Glomerular visceral epithelial cell (primary cell): Measurements from ENCODE around the gene CXCL16.

Experiments
- DNase-seq: peaks from one replicate; pipeline ENCODE4 v3.0.0-alpha.2; 2016; ENCODE audit errors: extremely low spot score

Gene CXCL16

DNA sequence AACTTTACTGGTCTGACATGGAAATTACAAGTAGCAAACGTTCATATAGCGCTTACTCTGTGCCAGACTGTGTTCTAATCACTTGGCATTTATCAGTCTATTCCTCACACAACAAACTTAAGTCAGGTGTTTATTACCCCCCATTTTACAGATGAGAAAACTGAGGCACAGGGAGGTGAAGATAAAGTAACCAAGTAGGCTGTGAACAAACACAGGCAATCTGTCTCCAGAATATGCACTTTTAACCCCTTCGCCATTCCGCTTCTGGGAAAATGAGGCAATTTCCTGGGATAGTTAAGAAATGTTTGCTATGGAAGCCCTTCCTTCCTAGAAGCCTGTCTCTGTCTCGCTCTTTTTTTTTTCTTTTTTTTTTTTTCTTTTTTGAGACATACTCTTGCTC, 12.2 kb upstream of the CXCL16 start:
- no peak for DNase-seq

- DNase-seq, result no peak
These were observed 10.9 kb upstream of the CXCL16 start for GRCh38 chr17:4750606-4751005.

DNA sequence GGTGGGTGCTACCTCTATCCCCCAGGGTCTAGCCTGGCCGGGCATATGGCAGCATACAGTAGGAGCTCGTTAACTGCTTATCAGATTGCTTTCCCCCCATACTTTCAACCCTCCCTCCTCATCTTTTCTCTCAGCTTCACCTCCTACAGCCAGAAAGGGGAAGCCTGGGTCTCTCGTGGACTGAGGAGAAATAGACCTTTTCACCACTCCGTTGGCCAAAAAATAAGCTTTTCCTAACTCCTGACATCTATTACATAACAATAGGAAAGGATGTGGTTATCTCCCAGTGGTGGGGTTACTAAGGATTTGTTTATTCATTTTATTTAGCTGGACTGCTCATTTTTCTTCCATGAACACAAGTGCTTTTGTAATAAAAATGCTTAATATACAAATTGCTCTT, 9.0 kb upstream of the CXCL16 start:
- DNase-seq, result no peak

- no peak for DNase-seq
These were observed 8.1 kb upstream of the CXCL16 start for GRCh38 chr17:4747847-4748246.

DNA sequence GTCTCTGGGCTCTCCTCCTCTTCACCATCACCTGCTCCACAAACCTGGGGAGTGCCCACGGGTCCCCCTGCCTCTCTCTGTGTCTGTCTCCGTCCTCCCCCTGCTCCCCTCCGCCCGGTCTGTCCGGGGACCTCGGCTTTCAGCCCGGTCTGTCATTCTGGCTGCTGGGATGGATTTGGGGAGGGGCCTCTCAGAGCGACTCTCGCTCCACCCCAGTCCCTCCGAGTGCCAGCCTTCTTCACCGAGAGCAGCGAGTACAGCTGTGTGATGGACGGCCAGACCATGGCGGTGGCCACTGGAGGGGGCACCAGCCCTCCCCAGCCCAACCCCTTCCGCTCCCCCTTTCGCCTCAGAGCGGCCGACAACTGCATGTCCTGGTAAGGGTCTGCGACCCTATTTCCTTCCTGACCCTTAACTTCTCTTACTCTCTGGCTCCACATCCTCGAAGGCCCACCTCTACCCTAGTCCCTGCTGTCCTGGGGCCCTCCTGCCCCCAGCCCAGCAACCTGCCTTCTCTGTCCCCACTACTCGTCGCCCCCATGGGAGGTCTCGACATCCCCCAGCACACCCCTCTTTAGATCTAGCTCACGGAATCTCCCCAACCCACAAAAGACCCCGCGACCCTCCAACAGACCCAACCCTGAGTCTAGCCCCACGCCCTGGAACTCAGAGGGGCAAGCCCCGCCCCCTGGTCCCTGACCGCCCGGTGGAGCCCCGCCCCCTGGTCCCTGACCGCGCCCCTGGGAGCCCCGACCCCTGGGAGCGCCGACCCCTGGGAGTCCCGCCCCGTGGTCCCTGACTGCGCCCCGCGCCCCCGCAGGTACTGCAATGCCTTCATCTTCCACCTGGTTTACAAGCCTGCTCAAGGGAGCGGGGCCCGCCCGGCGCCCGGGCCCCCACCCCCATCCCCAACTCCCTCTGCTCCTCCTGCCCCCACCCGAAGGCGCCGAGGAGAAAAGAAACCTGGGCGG, 5.6 kb upstream of the CXCL16 start:
- DNase-seq, result no peak

- DNase-seq, result no peak
These were observed 4.2 kb upstream of the CXCL16 start for GRCh38 chr17:4743898-4744297.

- no peak for DNase-seq
These were observed 3.5 kb upstream of the CXCL16 start for GRCh38 chr17:4743216-4743615.

DNA sequence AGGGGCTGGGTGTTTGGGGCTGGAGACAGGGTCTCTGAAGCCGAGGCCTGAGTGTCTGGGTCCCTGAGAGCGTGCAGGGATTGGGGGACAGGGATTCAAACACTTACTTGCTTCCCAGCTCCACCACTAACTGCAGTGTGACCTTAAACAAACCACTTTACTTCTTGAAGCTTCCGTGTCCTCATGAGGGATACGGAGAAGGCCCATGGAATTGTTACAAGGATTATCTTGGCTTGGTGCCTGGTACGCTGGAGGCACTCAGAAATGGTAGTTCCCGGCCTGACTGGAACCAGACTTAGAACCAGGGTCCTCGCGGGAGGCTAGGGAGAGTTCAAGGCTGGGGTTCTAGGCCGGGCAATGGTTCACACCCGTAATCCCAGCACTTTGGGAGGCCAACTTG, 2.9 kb upstream of the CXCL16 start:
- DNase-seq, result no peak

GRCh38 chr17:4742133-4742532, 2.4 kb upstream of the CXCL16 start:
- no peak for DNase-seq

DNA sequence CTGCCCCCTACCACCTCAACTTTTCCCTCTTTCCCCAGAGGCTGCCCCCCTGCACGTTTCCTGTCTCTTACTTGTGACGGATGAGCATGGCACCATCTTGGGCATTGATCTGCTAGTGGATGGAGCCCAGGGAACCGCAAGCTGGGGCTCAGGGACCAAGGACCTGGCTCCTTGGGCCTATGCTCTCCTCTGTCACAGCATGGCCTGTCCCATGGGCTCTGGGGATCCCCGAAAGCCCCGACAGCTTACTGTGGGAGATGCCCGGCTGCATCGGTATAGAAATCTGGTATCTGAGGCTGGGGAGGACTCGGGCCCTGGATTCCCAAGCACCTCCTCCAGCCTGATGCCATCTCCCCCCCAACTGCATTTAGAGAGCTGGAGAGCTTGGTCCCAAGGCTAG, 1.8 kb upstream of the CXCL16 start:
- DNase-seq, result no peak

DNA sequence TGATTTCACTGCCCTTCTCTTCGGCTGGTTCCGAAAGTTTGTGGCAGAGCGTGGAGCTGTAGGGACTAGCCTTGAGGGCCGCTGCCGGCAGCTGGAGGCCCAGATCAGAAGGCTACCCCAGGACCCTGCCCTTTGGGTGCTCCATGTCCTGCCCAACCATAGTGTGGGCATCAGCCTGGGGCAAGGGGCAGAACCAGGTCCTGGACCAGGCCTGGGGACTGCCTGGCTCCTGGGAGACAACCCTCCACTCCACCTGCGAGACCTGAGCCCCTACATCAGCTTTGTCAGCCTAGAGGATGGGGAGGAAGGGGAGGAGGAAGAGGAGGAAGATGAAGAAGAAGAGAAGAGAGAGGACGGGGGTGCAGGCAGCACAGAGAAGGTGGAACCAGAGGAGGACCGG, 856 bp upstream of the CXCL16 start:
- DNase-seq, result no peak

DNA sequence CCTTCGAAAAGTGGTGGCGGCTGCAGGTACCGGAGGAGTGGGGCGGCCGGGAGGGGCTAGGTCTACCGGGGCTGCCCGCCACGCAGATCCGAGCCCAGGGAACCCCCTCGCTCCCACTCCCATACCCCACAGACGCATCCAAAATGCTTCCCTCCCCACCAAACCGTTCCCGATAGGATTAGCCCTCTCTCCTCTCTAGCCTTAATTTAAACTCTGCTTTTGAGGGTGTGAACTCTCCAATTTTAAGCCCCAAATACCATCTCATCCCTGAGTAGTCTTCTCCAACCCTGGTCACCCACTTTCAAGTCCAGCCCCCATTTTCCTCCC, 260 bp upstream of the CXCL16 start:
- DNase-seq, result no peak

DNA sequence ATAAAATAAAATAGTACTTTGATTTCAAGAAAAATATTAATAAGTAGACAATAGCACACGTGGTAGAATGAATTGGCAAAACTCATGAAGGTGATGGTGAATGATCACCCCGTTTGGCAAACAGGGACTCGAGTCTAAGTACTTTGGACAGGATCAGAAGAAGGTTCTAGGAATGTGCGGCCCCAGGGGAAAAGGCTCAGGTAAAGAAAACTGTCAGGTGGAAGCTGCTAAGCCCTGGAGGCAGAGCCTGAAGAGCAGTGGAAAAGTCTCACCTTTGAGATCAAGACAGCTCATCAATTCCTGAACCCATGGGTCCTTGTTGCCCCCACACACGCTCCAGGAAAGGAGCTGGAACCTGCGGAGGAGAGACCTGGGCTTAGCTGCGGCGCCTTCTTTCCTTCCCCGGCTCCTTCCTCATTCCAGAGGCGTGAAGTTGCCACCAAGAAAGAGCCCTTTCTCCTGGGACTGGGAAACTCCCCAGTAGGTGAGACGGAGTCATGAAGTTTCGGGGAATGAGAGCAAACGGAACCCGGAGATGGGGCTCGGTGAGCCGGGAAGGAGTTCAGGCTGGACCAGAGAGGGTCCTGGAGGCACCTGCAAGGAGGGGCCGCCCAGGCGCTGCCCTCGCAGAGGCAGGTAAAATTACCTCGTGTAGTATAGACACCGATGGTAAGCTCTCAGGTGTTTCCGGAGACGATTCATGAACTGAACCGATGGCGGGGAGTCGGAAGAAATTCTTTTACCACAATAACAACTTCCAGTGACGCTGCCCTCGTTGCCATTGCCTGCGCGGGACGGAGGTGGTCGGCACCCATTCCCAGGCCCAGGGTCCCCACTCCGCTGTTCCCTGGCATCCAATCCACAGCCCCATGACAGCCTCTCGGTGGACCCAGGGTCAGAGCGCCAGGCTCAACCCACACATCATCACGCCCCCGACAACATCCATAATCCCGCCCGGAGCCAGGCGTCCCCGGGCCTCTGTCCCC, 1.3 kb downstream of the CXCL16 start:
- peak; percentile 38 for DNase-seq

DNA sequence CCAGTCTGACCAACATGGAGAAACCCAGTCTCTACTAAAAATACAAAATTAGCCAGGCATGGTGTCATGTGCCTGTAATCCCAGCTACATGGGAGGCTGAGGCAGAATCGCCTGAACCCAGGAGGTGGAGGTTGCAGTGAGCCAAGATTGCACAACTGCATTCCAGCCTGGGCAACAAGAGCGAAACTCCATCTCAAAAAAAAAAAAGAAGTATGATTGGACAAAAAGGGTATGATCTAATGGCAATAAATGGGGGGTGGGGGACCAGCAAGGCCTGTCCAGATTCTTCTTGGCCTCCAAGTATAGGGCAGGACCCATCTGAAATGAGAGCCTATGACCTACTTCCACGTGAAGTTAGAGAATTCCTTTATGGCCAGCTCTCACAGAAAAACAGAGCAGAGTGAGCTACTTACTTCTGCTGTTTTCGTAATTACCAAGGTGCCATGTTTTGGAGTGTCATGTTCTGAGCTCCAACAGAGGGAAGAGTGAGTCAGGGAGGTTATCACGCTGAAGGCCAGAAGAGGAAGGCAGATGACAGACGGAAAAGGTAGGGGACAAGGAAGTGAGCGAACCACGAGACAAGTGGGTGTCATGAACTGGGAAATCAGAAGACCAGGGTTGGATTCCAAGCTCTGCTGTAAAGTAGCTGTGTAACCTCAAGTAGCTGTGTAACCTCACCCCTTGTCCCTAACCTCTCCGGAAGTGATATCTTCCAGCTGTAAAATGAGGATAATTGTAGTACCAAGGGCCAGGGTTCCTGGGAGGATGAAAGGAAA, 3.7 kb downstream of the CXCL16 start:
- no peak for DNase-seq

DNA sequence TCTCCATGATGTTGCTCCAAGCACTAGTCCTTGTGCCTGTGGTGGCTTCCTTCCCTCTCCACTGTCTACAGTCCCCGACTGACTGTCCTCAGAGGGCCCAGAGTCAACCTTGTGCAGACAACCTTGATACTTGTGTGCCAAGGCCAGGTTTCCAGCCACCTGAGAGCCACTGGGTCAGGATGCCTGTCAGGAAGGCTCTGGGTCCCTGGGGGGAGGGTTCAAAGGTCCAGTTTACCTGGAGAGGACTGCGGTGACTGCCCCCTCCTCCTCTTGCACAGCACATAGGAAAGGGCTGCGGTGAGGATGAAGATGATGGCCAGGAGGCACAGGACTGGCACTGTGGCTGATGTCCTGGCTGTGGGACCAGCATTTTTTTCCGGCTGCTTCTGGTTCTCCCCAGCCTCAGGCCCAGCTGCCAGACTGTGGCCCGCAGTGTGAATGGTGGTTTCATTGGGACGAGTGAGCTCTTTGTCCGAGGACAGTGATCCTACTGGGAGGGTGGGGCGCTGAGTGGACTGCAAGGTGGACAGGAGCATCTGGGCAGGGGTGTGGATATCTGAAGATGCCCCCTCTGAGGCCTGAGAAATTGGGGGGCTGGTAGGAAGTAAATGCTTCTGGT, 4.8 kb downstream of the CXCL16 start:
- no peak for DNase-seq

GRCh38 chr17:4733073-4733531, 6.6 kb downstream of the CXCL16 start:
- DNase-seq, result no peak

DNA sequence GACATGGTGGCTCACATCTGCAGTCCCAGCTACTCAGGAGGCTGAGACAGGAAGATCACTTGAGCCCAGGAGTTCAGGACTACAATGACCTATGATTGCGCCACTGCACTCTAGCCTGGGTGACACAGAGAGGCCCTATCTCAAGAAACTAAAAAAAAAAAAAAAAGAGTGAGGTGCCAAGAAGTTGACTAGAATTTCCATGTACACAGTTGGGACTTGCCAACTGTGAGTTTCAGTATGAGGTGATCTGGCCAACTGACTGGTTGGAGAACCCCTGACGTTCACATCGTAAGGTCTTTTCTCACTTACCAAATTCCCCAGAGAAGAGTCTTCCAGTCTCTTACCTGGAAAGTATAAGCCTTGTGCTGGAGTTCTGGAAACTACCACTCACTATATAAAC, 11.6 kb downstream of the CXCL16 start:
- DNase-seq, result no peak

DNA sequence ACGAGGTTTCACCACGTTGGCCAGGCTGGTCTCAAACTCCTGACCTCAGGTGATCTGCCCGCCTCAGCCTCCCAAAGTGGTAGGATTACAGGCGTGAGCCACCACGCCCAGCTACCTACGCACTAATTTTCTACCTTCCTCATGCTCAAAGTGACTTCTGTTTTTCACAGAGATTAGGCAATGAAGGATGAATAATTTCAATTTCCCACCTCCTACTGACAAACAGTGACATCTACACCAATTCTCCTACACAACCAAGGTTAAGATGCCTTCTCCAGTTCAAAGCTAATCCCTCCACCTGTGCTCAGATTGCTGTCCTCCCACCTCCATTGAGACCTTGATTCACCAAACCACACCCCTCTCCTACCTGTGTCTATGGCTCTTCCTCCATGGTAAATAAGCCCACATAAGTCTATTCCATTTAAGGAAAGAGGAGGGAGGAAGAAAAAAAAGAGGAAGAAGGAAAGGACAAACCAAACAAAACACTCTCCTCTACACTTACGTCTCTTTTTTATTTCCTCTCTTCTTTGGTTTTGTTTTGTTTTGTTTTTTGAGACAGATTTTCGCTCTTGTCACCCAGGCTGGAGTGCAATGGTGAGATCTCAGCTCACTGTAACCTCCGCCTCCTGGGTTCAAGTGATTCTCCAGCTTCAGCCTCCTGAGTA, 13.9 kb downstream of the CXCL16 start:
- no peak for DNase-seq

DNA sequence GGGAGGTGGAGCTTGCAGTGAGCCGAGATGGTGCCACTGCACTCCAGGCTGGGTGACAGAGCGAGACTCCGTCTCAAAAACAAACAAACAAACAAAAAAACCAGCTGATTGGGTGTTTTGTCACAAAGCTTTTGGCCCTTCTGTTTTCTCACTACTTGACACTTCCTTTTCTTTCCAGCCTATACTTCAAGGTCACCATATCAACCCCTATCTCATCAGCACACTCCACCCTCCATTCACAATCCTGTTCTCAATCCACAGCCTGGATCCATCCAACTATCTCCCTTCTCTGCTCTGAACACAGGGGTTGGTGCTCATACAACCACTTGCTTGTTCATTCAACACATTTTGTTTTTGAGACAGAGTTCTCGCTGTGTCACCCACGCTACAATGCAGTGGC, 15.1 kb downstream of the CXCL16 start:
- DNase-seq, result no peak

GRCh38 chr17:4722678-4723240, 17.0 kb downstream of the CXCL16 start:
- DNase-seq, result no peak
